ENCODE results near the gene SH3PXD2A. TPM values are rescaled to one million over a fixed set of nuclear protein-coding genes. Genes with fewer than 3 reads are reported as not detected.

Gene SH3PXD2A
- total RNA-seq, 2 experiments from 2014 or later = 6.5 to 7.4 TPM

- ChIA-PET CTCF (no interaction called here), POLR2A (no interaction called here)
- Mint-ChIP-seq H3K27ac (no peak overlapping the region), H3K4me3 (no peak overlapping the region), H3K4me1 (ENCODE audit: low read depth) (peaks cover 2% of the 10 kb centered on the region), H3K36me3 (ENCODE audit: low read depth) (no peaks in the 10 kb centered on the region), H3K27me3 (peaks cover 3% of the 10 kb centered on the region), H3K9me3 (no peaks in the 10 kb centered on the region)
- TF ChIP-seq CTCF (IDR thresholded peaks at IDR 0.05) = no peak
- intact Hi-C loops (cut with micrococcal nuclease) = no loop called here
- ATAC-seq (no peak), DNase-seq (no peak)
These were observed 71.7 kb downstream of the SH3PXD2A start for GRCh38 chr10:103783681-103784080.

- Mint-ChIP-seq H3K36me3 (ENCODE audit: low read depth) (no peaks in the 10 kb centered on the region), H3K4me3 (no peak overlapping the region), H3K27me3 (peaks cover 3% of the 10 kb centered on the region), H3K9me3 (no peaks in the 10 kb centered on the region), H3K4me1 (ENCODE audit: low read depth) (peaks cover 2% of the 10 kb centered on the region), H3K27ac (no peak overlapping the region)
- peak; percentile 29 for DNase-seq
- ATAC-seq = peak; percentile 88
- ChIA-PET POLR2A (interaction anchor here (1.0 to 1.2 kb wide), 3 partner anchors 11 to 22 kb away, joined by 3 to 4 read pairs (median 3); no protein-coding TSS in a partner anchor), CTCF (interaction anchor here (0.8 to 1.7 kb wide), 6 partner anchors 16 to 73 kb away, joined by 3 to 4 read pairs (median 4); no protein-coding TSS in a partner anchor)
- TF ChIP-seq CTCF (IDR thresholded peaks at IDR 0.05) = no peak
- intact Hi-C loops (cut with micrococcal nuclease) = no loop called here
These were observed 73.9 kb downstream of the SH3PXD2A start for GRCh38 chr10:103781329-103782061.

GRCh38 chr10:103780242-103781149 lies 74.9 kb downstream of the SH3PXD2A start:
- no peak for ATAC-seq
- Mint-ChIP-seq H3K36me3 (ENCODE audit: low read depth) (no peaks in the 10 kb centered on the region), H3K4me1 (ENCODE audit: low read depth) (peaks cover 2% of the 10 kb centered on the region), H3K9me3 (no peaks in the 10 kb centered on the region), H3K27me3 (peaks cover 3% of the 10 kb centered on the region), H3K27ac (no peak overlapping the region), H3K4me3 (no peak overlapping the region)
- CTCF ChIA-PET = interaction anchor here (1.0 to 1.2 kb wide), 3 partner anchors 22 to 74 kb away, joined by 3 to 4 read pairs (median 4); no protein-coding TSS in a partner anchor
- POLR2A ChIA-PET = interaction anchor here (1.1 kb wide), 1 partner anchor 21 kb away, joined by 3 read pairs; no protein-coding TSS in a partner anchor
- intact Hi-C loops (cut with micrococcal nuclease) = no loop called here
- DNase-seq = no peak
- TF ChIP-seq CTCF (IDR thresholded peaks at IDR 0.05) = no peak

- no peak overlapping the region for H3K27ac Mint-ChIP-seq
- no peak for TF ChIP-seq CTCF (IDR thresholded peaks at IDR 0.05)
- DNase-seq (no peak), ATAC-seq (no peak)
- POLR2A ChIA-PET = interaction anchor here (0.8 kb wide), 1 partner anchor 81 kb away, joined by 3 read pairs; no protein-coding TSS in a partner anchor
- H3K9me3 Mint-ChIP-seq = no peaks in the 10 kb centered on the region
- H3K36me3 Mint-ChIP-seq (ENCODE audit: low read depth) = no peaks in the 10 kb centered on the region
- intact Hi-C loops (cut with micrococcal nuclease) = no loop called here
- H3K4me3 Mint-ChIP-seq = no peak overlapping the region
- H3K4me1 Mint-ChIP-seq (ENCODE audit: low read depth) = peaks cover 2% of the 10 kb centered on the region
- H3K27me3 Mint-ChIP-seq = peaks cover 3% of the 10 kb centered on the region
- CTCF ChIA-PET = interaction anchor here (0.7 to 1.2 kb wide), 2 partner anchors 13 to 93 kb away, joined by 3 read pairs; no protein-coding TSS in a partner anchor
These were observed 76.8 kb downstream of the SH3PXD2A start for GRCh38 chr10:103778358-103779139.

Measured in activated CD8-positive, alpha-beta T cell treated with anti-CD3 and anti-CD28 coated beads for 36 hours (primary cell).